ENCODE measurements around the gene STX11.

DNA sequence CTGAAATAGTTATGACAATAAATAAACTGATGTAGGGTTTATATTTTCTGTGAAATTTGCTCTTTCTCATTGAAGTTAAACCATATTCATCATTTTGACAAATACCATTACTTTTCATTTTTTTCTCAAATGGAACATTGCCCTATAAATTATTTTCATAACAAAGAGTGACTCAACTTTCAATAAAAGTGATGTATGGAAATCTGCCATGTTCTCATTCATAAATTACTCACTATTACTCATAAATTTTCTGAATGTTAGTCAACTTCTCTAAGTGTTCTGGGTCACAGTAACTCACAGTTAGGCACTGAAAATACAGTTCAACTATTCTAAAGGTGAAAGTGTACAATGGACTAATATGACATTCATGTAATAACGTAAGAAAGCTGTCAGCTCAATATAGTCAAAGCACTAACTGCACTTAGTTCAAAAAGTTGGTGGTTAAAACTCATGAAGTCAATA lies 19.0 kb upstream of the STX11 start:
- TF ChIP-seq POLR2AphosphoS5 (IDR thresholded peaks at IDR 0.05; ENCODE audit: low read depth) (no peak), CTCF (IDR thresholded peaks at IDR 0.05; ENCODE audit: insufficient read depth, low read length) (no peak), SPI1 (IDR thresholded peaks at IDR 0.05; ENCODE audit: borderline replicate concordance, low read depth) (no peak)
- TF ChIP-seq, protein P1, sequence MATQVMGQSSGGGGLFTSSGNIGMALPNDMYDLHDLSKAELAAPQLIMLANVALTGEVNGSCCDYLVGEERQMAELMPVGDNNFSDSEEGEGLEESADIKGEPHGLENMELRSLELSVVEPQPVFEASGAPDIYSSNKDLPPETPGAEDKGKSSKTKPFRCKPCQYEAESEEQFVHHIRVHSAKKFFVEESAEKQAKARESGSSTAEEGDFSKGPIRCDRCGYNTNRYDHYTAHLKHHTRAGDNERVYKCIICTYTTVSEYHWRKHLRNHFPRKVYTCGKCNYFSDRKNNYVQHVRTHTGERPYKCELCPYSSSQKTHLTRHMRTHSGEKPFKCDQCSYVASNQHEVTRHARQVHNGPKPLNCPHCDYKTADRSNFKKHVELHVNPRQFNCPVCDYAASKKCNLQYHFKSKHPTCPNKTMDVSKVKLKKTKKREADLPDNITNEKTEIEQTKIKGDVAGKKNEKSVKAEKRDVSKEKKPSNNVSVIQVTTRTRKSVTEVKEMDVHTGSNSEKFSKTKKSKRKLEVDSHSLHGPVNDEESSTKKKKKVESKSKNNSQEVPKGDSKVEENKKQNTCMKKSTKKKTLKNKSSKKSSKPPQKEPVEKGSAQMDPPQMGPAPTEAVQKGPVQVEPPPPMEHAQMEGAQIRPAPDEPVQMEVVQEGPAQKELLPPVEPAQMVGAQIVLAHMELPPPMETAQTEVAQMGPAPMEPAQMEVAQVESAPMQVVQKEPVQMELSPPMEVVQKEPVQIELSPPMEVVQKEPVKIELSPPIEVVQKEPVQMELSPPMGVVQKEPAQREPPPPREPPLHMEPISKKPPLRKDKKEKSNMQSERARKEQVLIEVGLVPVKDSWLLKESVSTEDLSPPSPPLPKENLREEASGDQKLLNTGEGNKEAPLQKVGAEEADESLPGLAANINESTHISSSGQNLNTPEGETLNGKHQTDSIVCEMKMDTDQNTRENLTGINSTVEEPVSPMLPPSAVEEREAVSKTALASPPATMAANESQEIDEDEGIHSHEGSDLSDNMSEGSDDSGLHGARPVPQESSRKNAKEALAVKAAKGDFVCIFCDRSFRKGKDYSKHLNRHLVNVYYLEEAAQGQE (IDR thresholded peaks at IDR 0.05; ENCODE audit: insufficient replicate concordance, low read depth), result no peak

All from HL-60 (cell line).